Nephron (organoid): ENCODE data around the gene PGM5.

Experiments
- H3K27ac Mint-ChIP-seq, 3 experiments: 2 replicates each; pipeline ENCODE4 v1.8.0; 2020; ENCODE audit warnings: mixed read lengths in 3 of 3, mild to moderate bottlenecking in 2 of 3, moderate library complexity in 1 of 3
- H3K27me3 Mint-ChIP-seq: 2 replicates; pipeline ENCODE4 v1.8.0; 2021; ENCODE audit warnings: low read depth, mild to moderate bottlenecking, moderate library complexity, mixed read lengths
- H3K36me3 Mint-ChIP-seq: 2 replicates; pipeline ENCODE4 v1.8.0; 2020; ENCODE audit warnings: low read depth, mixed read lengths
- H3K4me1 Mint-ChIP-seq: 2 replicates; pipeline ENCODE4 v1.8.0; 2020; ENCODE audit warnings: mixed read lengths
- H3K4me3 Mint-ChIP-seq, 3 experiments: 2 replicates each; pipeline ENCODE4 v1.8.0; 2020; ENCODE audit warnings: mild to moderate bottlenecking in 3 of 3, mixed read lengths in 3 of 3, moderate library complexity in 2 of 3
- H3K9me3 Mint-ChIP-seq: 2 replicates; pipeline ENCODE4 v1.8.0; 2020; ENCODE audit warnings: mixed read lengths
- CTCF ChIP-seq, 3 experiments: fragments of 200-600 bp; sonication (generic); IDR thresholded peaks; one replicate each; pipeline ENCODE4 v1.5.0; 2021; ENCODE audit warnings: antibody characterized with exemption in 3 of 3; ENCODE audit not compliant: unreplicated experiment in 3 of 3

The PGM5 gene

GRCh38 chr9:68498816-68499215 lies 142.4 kb downstream of the PGM5 start:
- no peaks in the 10 kb centered on the region for H3K9me3 Mint-ChIP-seq
- H3K4me3 Mint-ChIP-seq, result no peak overlapping the region
- H3K36me3 Mint-ChIP-seq, result peaks cover 31% of the 10 kb centered on the region
- TF ChIP-seq CTCF (IDR thresholded peaks at IDR 0.05; ENCODE audit: unreplicated experiment in 3 of 3), result no peak
- H3K27ac Mint-ChIP-seq, result no peak overlapping the region
- H3K27me3 Mint-ChIP-seq, result no peaks in the 10 kb centered on the region
- peaks cover 61% of the 10 kb centered on the region for H3K4me1 Mint-ChIP-seq

DNA sequence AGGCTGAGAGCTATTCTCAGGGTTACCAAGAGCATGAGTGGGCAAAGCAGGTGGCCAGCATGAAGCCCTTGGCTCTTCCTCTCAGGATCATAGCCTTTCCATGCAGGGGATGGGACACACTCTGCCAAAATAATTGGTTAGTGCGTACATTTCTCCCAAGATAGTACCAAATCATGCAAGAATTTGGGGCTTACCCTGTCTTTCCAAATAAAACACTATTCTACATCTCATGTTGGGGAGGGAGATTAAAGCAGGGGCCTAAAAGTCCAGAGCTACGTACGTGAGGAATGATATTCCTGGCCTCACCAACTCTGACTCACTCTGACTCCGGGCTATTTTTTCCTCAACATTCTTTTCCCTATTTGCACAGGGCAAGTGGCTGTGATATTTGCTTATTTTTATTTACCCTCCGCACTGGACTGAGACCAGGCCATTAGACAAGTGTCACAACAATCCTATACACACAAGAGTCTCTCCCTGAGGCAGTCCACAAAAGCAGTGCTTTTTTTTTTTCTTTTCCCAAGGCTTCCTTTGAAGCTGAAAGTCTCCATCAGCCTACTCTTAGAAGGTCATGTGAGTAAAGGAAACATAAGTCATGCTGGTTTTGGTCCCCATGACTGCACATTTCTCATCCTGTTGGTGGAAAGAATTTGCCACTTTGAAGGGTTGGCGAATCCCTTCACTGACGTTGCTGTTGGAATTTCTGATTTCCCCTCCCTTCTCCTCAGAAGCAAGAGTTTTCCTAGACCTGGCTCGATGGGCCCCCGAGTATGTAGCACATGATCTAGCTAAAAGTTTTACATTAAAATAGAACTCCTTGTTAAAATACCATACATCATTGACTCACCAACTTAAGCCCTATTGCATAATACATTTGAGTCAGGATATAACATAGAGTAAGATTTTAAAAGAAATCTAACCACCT lies 144.3 kb downstream of the PGM5 start:
- Mint-ChIP-seq H3K36me3 (peaks cover 37% of the 10 kb centered on the region), H3K27me3 (no peaks in the 10 kb centered on the region), H3K4me3 (no peak overlapping the region), H3K27ac (peak overlapping the region; percentile 19 to 44 (median 23)), H3K4me1 (peaks cover 42% of the 10 kb centered on the region), H3K9me3 (no peaks in the 10 kb centered on the region)
- TF ChIP-seq CTCF (IDR thresholded peaks at IDR 0.05; ENCODE audit: unreplicated experiment in 3 of 3), result no peak

DNA sequence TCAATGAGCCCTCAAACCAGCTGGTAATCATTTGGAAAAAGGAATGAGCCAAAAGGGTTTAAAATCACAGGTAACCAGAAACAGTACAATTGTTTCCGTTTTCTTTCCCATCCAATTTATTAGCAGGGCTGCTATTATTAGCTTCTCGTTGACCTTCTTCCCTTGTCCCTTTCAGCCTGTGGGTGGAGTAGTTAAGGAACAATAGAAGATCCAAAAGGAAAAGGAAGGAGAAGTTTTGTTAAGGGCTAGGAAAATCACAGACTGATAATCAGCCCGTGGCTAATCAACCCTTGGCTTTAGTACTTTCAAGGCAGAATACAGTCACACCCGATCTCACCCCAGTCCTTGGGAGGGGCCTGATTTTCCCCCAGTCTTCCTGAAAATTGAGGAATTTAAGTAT lies 145.9 kb downstream of the PGM5 start:
- Mint-ChIP-seq H3K27me3 (no peaks in the 10 kb centered on the region), H3K36me3 (peaks cover 37% of the 10 kb centered on the region), H3K4me3 (no peak overlapping the region), H3K4me1 (peaks cover 40% of the 10 kb centered on the region), H3K27ac (no peak overlapping the region), H3K9me3 (no peaks in the 10 kb centered on the region)
- TF ChIP-seq CTCF (IDR thresholded peaks at IDR 0.05; ENCODE audit: unreplicated experiment in 3 of 3), result no peak

DNA sequence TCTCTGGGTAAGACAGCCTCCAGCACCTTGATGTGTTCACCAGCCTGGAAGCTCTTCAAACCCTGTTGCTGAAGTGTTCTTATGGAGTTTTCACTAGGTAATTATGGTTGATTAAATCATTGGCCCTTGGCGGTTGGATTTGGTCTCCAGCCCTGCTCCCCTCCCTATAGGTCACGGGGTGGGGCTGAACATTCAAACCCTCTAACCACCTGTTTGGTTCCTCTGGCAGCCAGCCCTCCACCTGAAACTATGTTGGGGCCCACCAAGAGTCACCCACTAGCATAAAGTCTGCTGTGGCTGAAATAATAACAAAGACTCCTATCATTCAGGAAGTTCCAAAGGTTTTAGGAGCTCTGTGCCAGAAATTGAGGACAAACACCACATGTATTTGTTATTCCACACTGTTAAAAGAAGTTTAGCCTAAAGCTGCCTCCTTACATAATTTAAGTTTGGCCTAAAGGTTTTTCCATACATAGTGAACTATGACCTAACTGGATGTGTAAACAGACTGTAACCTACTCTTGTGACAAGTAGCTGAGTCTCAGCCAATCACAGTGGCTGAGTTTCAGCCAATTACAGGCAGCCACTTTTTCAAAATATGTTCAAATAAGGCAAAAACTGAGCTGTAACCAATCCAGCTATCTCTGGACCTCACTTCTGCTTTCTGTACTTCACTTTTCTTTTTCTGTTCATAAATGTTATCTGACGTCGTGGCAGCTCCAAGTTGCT lies 149.4 kb downstream of the PGM5 start:
- Mint-ChIP-seq H3K9me3 (no peaks in the 10 kb centered on the region), H3K4me3 (no peak overlapping the region), H3K27ac (peak overlapping the region in 2 of 3 experiments; percentile 63 to 64), H3K36me3 (peaks cover 28% of the 10 kb centered on the region), H3K4me1 (peaks cover 25% of the 10 kb centered on the region), H3K27me3 (no peaks in the 10 kb centered on the region)
- no peak for TF ChIP-seq CTCF (IDR thresholded peaks at IDR 0.05; ENCODE audit: unreplicated experiment in 3 of 3)

GRCh38 chr9:68506551-68506950 lies 150.1 kb downstream of the PGM5 start:
- no peak for TF ChIP-seq CTCF (IDR thresholded peaks at IDR 0.05; ENCODE audit: unreplicated experiment in 3 of 3)
- H3K27ac Mint-ChIP-seq, result peak overlapping the region in 2 of 3 experiments; percentile 63 to 64
- H3K9me3 Mint-ChIP-seq, result no peaks in the 10 kb centered on the region
- H3K4me3 Mint-ChIP-seq, result no peak overlapping the region
- no peaks in the 10 kb centered on the region for H3K27me3 Mint-ChIP-seq
- H3K36me3 Mint-ChIP-seq, result peaks cover 24% of the 10 kb centered on the region
- peaks cover 20% of the 10 kb centered on the region for H3K4me1 Mint-ChIP-seq
